Chondrocyte (in vitro differentiated cells): ENCODE data around the gene AKIP1. TPM values are rescaled to one million over a fixed set of nuclear protein-coding genes. Genes with fewer than 3 reads are reported as not detected.

Experiments used
- DNase-seq: peaks from one replicate; pipeline ENCODE4 v3.0.0; 2021; ENCODE audit warnings: mixed read lengths, low spot score
- H3K27ac Mint-ChIP-seq: one replicate; pipeline ENCODE4 v1.8.0; 2021; ENCODE audit warnings: mild to moderate bottlenecking, moderate library complexity, mixed read lengths; ENCODE audit not compliant: unreplicated experiment
- H3K27me3 Mint-ChIP-seq: 2 replicates; pipeline ENCODE4 v1.8.0; 2021; ENCODE audit warnings: low read depth, mixed read lengths
- H3K36me3 Mint-ChIP-seq: 2 replicates; pipeline ENCODE4 v1.8.0; 2021; ENCODE audit warnings: low read depth, mixed read lengths
- H3K4me1 Mint-ChIP-seq: 2 replicates; pipeline ENCODE4 v1.8.0; 2021; ENCODE audit warnings: low read depth, mild to moderate bottlenecking, mixed read lengths
- H3K4me3 Mint-ChIP-seq: one replicate; pipeline ENCODE4 v1.8.0; 2021; ENCODE audit warnings: mild to moderate bottlenecking, moderate library complexity, mixed read lengths; ENCODE audit not compliant: unreplicated experiment
- H3K9me3 Mint-ChIP-seq: 2 replicates; pipeline ENCODE4 v1.8.0; 2021; ENCODE audit warnings: low read depth, mixed read lengths
- CTCF ChIP-seq: fragments of 200-600 bp; sonication (generic); IDR thresholded peaks from 2 replicates; pipeline ENCODE4 v1.5.0; 2021; ENCODE audit warnings: antibody characterized with exemption, mild to moderate bottlenecking, moderate library complexity
- total RNA-seq: library from RNA; stranded (reverse); gene quantifications from 3 replicates; pipeline ENCODE4 v1.2.1, GENCODE V29; 2021

Gene AKIP1
- total RNA-seq, 1 donor from 2014 or later: 30.1 TPM

GRCh38 chr11:8867931-8868631 is 42.9 kb upstream of the AKIP1 start:
- H3K36me3 Mint-ChIP-seq: no peaks in the 10 kb centered on the region
- no peak for DNase-seq
- H3K27me3 Mint-ChIP-seq: no peaks in the 10 kb centered on the region
- peak overlapping the region; percentile 62 for H3K4me3 Mint-ChIP-seq
- H3K4me1 Mint-ChIP-seq: peaks cover 81% of the 10 kb centered on the region
- H3K9me3 Mint-ChIP-seq: no peaks in the 10 kb centered on the region
- peak overlapping the region; percentile 95 for H3K27ac Mint-ChIP-seq
- TF ChIP-seq CTCF: no peak

GRCh38 chr11:8870411-8871170 is 40.4 kb upstream of the AKIP1 start:
- Mint-ChIP-seq H3K36me3 (no peaks in the 10 kb centered on the region), H3K27me3 (no peaks in the 10 kb centered on the region), H3K27ac (peak overlapping the region; percentile 96), H3K9me3 (no peaks in the 10 kb centered on the region), H3K4me3 (peak overlapping the region; percentile 85), H3K4me1 (peaks cover 66% of the 10 kb centered on the region)
- DNase-seq: peak; percentile 92
- peak; percentile 35 for TF ChIP-seq CTCF

- Mint-ChIP-seq H3K27me3 (no peaks in the 10 kb centered on the region), H3K27ac (peak overlapping the region; percentile 96), H3K4me3 (peak overlapping the region; percentile 76), H3K4me1 (peaks cover 65% of the 10 kb centered on the region), H3K36me3 (no peaks in the 10 kb centered on the region), H3K9me3 (no peaks in the 10 kb centered on the region)
- no peak for DNase-seq
- no peak for TF ChIP-seq CTCF
Observed at GRCh38 chr11:8871171-8871775, 39.7 kb upstream of the AKIP1 start.

- no peak for TF ChIP-seq CTCF
- peak overlapping the region; percentile 96 for H3K27ac Mint-ChIP-seq
- peaks cover 59% of the 10 kb centered on the region for H3K4me1 Mint-ChIP-seq
- H3K27me3 Mint-ChIP-seq: no peaks in the 10 kb centered on the region
- H3K4me3 Mint-ChIP-seq: peak overlapping the region; percentile 76
- DNase-seq: no peak
- H3K9me3 Mint-ChIP-seq: no peaks in the 10 kb centered on the region
- no peaks in the 10 kb centered on the region for H3K36me3 Mint-ChIP-seq
Observed at GRCh38 chr11:8871962-8872361, 39.0 kb upstream of the AKIP1 start.

GRCh38 chr11:8873741-8874405 is 37.1 kb upstream of the AKIP1 start:
- H3K36me3 Mint-ChIP-seq: no peaks in the 10 kb centered on the region
- no peak for DNase-seq
- TF ChIP-seq CTCF: no peak
- peaks cover 42% of the 10 kb centered on the region for H3K4me1 Mint-ChIP-seq
- no peaks in the 10 kb centered on the region for H3K27me3 Mint-ChIP-seq
- H3K4me3 Mint-ChIP-seq: no peak overlapping the region
- H3K27ac Mint-ChIP-seq: peak overlapping the region; percentile 9
- H3K9me3 Mint-ChIP-seq: no peaks in the 10 kb centered on the region
